ENCODE measurements around the gene SPAG6.

SPAG6 gene

GRCh38 chr10:22321924-22322640 is 23.2 kb upstream of the SPAG6 start:
- no peak for DNase-seq (ENCODE audit: low spot score)

GRCh38 chr10:22322641-22323160 is 22.6 kb upstream of the SPAG6 start:
- DNase-seq (ENCODE audit: low spot score): no peak

- DNase-seq (ENCODE audit: low spot score): no peak
Measured at GRCh38 chr10:22323538-22324305, 21.6 kb upstream of the SPAG6 start.

- no peak for DNase-seq (ENCODE audit: low spot score)
Measured at GRCh38 chr10:22324413-22324812, 20.9 kb upstream of the SPAG6 start.

- DNase-seq (ENCODE audit: low spot score): no peak
Measured at GRCh38 chr10:22324893-22325271, 20.4 kb upstream of the SPAG6 start.

GRCh38 chr10:22325272-22326144 is 19.8 kb upstream of the SPAG6 start:
- DNase-seq (ENCODE audit: low spot score): peak; percentile 80

- no peak for DNase-seq (ENCODE audit: low spot score)
Measured at GRCh38 chr10:22326145-22326702, 19.1 kb upstream of the SPAG6 start.

- no peak for DNase-seq (ENCODE audit: low spot score)
Measured at GRCh38 chr10:22329150-22329549, 16.1 kb upstream of the SPAG6 start.

- no peak for DNase-seq (ENCODE audit: low spot score)
Measured at GRCh38 chr10:22332116-22332692, 13.1 kb upstream of the SPAG6 start.

- DNase-seq (ENCODE audit: low spot score): peak; percentile 49
Measured at GRCh38 chr10:22333167-22333974, 11.9 kb upstream of the SPAG6 start.

GRCh38 chr10:22333975-22334282 is 11.4 kb upstream of the SPAG6 start:
- DNase-seq (ENCODE audit: low spot score): no peak

GRCh38 chr10:22334414-22335172 is 10.7 kb upstream of the SPAG6 start:
- no peak for DNase-seq (ENCODE audit: low spot score)

- DNase-seq (ENCODE audit: low spot score): peak; percentile 70
Measured at GRCh38 chr10:22335173-22335933, 9.9 kb upstream of the SPAG6 start.

GRCh38 chr10:22338185-22338900 is 7.0 kb upstream of the SPAG6 start:
- DNase-seq (ENCODE audit: low spot score): no peak

- no peak for DNase-seq (ENCODE audit: low spot score)
Measured at GRCh38 chr10:22338931-22339330, 6.4 kb upstream of the SPAG6 start.

GRCh38 chr10:22339761-22340328 is 5.5 kb upstream of the SPAG6 start:
- no peak for DNase-seq (ENCODE audit: low spot score)

- DNase-seq (ENCODE audit: low spot score): peak; percentile 57
Measured at GRCh38 chr10:22340329-22341189, 4.7 kb upstream of the SPAG6 start.

Measured in CD4-positive, alpha-beta T cell treated with Interleukin-15 for 4 hours (primary cell).